H1 (cell line): ENCODE data around the gene STARD4. TPM values are rescaled to one million over a fixed set of nuclear protein-coding genes. Genes with fewer than 3 reads are reported as not detected.

Source experiments
- CTCF ChIA-PET: fragments of 300-600 bp; sonication (Branson Sonifier 250); formaldehyde crosslinking; loops from one replicate; lab custom pipeline; 2021; ENCODE audit not compliant: partially characterized antibody; lab: Charles Lee
- POLR2A ChIA-PET: fragments of 300-600 bp; sonication (Branson Sonifier 250); formaldehyde crosslinking; loops from one replicate; lab custom pipeline; 2021; ENCODE audit warnings: inconsistent platforms; ENCODE audit not compliant: partially characterized antibody; lab: Charles Lee
- DNase-seq, 2 experiments: peaks; one replicate each; pipeline versions ENCODE4 v3.0.0 to v3.0.0-alpha.2; 2010 to 2022; ENCODE audit warnings: low spot score in 2 of 2, low read depth in 1 of 2, mixed read lengths in 1 of 2
- FAIRE-seq: peaks from 2 replicates; lab custom pipeline; 2011; peaks lifted over from hg19 to GRCh38; lab: Jason Lieb, UNC
- H2AFZ ChIP-seq: 2 replicates; pipeline ENCODE4 v1.8.1; 2012; ENCODE audit warnings: low read length, inconsistent platforms
- H2AK5ac ChIP-seq: 2 replicates; pipeline ENCODE4 v1.6.1; 2013; ENCODE audit warnings: low read depth, low read length
- H2BK120ac ChIP-seq: replicated peaks from 2 replicates; pipeline ENCODE3; 2013; ENCODE audit warnings: low read depth, low read length, inconsistent platforms
- H2BK12ac ChIP-seq: 2 replicates; pipeline ENCODE4 v1.6.1; 2013; ENCODE audit warnings: low read depth, low read length
- H2BK15ac ChIP-seq: 2 replicates; pipeline ENCODE4 v1.6.1; 2013; ENCODE audit warnings: low read length
- H2BK20ac ChIP-seq: 2 replicates; pipeline ENCODE4 v1.6.1; 2013; ENCODE audit warnings: low read length
- H2BK5ac ChIP-seq: 2 replicates; pipeline ENCODE4 v1.6.1; 2013; ENCODE audit warnings: low read depth, low read length
- H3K14ac ChIP-seq: 2 replicates; pipeline ENCODE4 v1.6.1; 2013; ENCODE audit warnings: inconsistent platforms; ENCODE audit not compliant: insufficient read length
- H3K18ac ChIP-seq: 2 replicates; pipeline ENCODE4 v1.6.1; 2013; ENCODE audit warnings: low read length; ENCODE audit errors: extremely low read depth
- H3K23ac ChIP-seq: 2 replicates; pipeline ENCODE4 v1.6.1; 2013; ENCODE audit warnings: inconsistent platforms; ENCODE audit not compliant: insufficient read length
- H3K23me2 ChIP-seq: 2 replicates; pipeline ENCODE4 v1.6.1; 2013; ENCODE audit warnings: low read depth, low read length
- H3K27ac ChIP-seq: 2 replicates; pipeline ENCODE4 v1.6.1; 2011; ENCODE audit warnings: low read depth, low read length, inconsistent platforms
- H3K27me3 ChIP-seq, 4 experiments: replicated peaks in 1 of 4; 1 replicate in 1 of 4; 2 replicates in 3 of 4; pipeline versions ENCODE4 v1.6.1 to v1.8.1; 2011 to 2013; ENCODE audit warnings: low read length in 3 of 4, mild to moderate bottlenecking in 3 of 4, inconsistent platforms in 2 of 4, mixed read lengths in 2 of 4, moderate library complexity in 1 of 4; ENCODE audit not compliant: control insufficient read depth in 3 of 4, insufficient read depth in 3 of 4; ENCODE audit errors: extremely low read depth in 1 of 4
- H3K36me3 ChIP-seq, 4 experiments: 2 replicates each; pipeline versions ENCODE4 v1.6.1 to v1.8.1; 2011 to 2013; ENCODE audit warnings: mild to moderate bottlenecking in 4 of 4, low read length in 3 of 4, moderate library complexity in 2 of 4, control low read depth in 1 of 4, inconsistent platforms in 1 of 4; ENCODE audit not compliant: insufficient read depth in 4 of 4, control insufficient read depth in 2 of 4
- H3K4ac ChIP-seq: replicated peaks from 2 replicates; pipeline ENCODE3; 2013; ENCODE audit warnings: low read length, low read depth, mixed read lengths, inconsistent platforms; ENCODE audit not compliant: insufficient read length
- H3K4me1 ChIP-seq, 4 experiments: replicated peaks in 1 of 4; 1 replicate in 1 of 4; 2 replicates in 3 of 4; pipeline versions ENCODE4 v1.6.1 to v1.8.1; 2011 to 2013; ENCODE audit warnings: low read length in 3 of 4, inconsistent platforms in 2 of 4, mixed read lengths in 1 of 4; ENCODE audit not compliant: insufficient read depth in 4 of 4, control insufficient read depth in 3 of 4
- H3K4me2 ChIP-seq, 2 experiments: 2 replicates each; pipeline versions ENCODE4 v1.6.1 to v1.8.1; 2011 to 2013; ENCODE audit warnings: low read depth in 2 of 2, low read length in 2 of 2, control low read depth in 1 of 2, inconsistent platforms in 1 of 2, mild to moderate bottlenecking in 1 of 2; ENCODE audit not compliant: insufficient read depth in 1 of 2
- H3K4me3 ChIP-seq, 4 experiments: fragments of 200-600, 300-600 bp in 1 of 4; sonication (generic), shearing (Covaris generic), sonication (Bioruptor Twin) in 1 of 4; 2 replicates each; pipeline versions ENCODE4 v1.5.1 to v1.8.1; 2011 to 2016; ENCODE audit warnings: low read length in 4 of 4, low read depth in 3 of 4, control low read depth in 2 of 4, inconsistent platforms in 2 of 4, mild to moderate bottlenecking in 2 of 4, mixed read lengths in 1 of 4, moderate library complexity in 1 of 4; ENCODE audit not compliant: insufficient read depth in 2 of 4; ENCODE audit errors: extremely low read depth in 1 of 4
- H3K56ac ChIP-seq: replicated peaks from 2 replicates; pipeline ENCODE3; 2013; ENCODE audit warnings: low read depth, mild to moderate bottlenecking, mixed read lengths, low read length, inconsistent platforms; ENCODE audit not compliant: insufficient read length
- H3K79me1 ChIP-seq: 2 replicates; pipeline ENCODE4 v1.6.1; 2013; ENCODE audit warnings: low read depth, low read length, control low read depth
- H3K79me2 ChIP-seq, 2 experiments: 2 replicates each; pipeline versions ENCODE4 v1.6.1 to v1.8.1; 2012 to 2013; ENCODE audit warnings: low read length in 2 of 2, mild to moderate bottlenecking in 2 of 2, inconsistent platforms in 1 of 2; ENCODE audit not compliant: insufficient read depth in 2 of 2, control insufficient read depth in 1 of 2
- H3K9ac ChIP-seq, 4 experiments: replicated peaks in 1 of 4; 1 replicate in 1 of 4; 2 replicates in 3 of 4; pipeline versions ENCODE4 v1.6.1 to v1.8.1; 2011 to 2013; ENCODE audit warnings: low read depth in 3 of 4, low read length in 3 of 4, control low read depth in 2 of 4, mild to moderate bottlenecking in 2 of 4, moderate library complexity in 2 of 4, inconsistent platforms in 1 of 4; ENCODE audit errors: extremely low read depth in 1 of 4
- H3K9me3 ChIP-seq, 2 experiments: 2 replicates each; pipeline versions ENCODE4 v1.6.1 to v1.8.1; 2012 to 2013; ENCODE audit warnings: mild to moderate bottlenecking in 2 of 2, moderate library complexity in 2 of 2, control low read depth in 1 of 2, inconsistent platforms in 1 of 2, low read depth in 1 of 2, low read length in 1 of 2, mixed read lengths in 1 of 2; ENCODE audit not compliant: insufficient read depth in 2 of 2
- H4K20me1 ChIP-seq, 2 experiments: replicated peaks in 1 of 2; 2 replicates each; pipeline versions ENCODE3 to v1.8.1; 2011 to 2013; ENCODE audit warnings: inconsistent platforms in 2 of 2, low read length in 2 of 2, mild to moderate bottlenecking in 1 of 2; ENCODE audit not compliant: insufficient read depth in 2 of 2, control insufficient read depth in 1 of 2
- H4K5ac ChIP-seq: 2 replicates; pipeline ENCODE4 v1.6.1; 2013; ENCODE audit warnings: low read length, low read depth, mixed read lengths, inconsistent platforms; ENCODE audit not compliant: insufficient read length
- H4K8ac ChIP-seq: 2 replicates; pipeline ENCODE4 v1.8.0; 2013; ENCODE audit warnings: mild to moderate bottlenecking, moderate library complexity, low read length, inconsistent platforms; ENCODE audit not compliant: insufficient read depth; ENCODE audit errors: extremely low read depth
- H4K91ac ChIP-seq: replicated peaks from 2 replicates; pipeline ENCODE3; 2013; ENCODE audit warnings: low read length, mixed read lengths, inconsistent platforms; ENCODE audit not compliant: insufficient read length
- WGBS, 2 experiments: shearing (Covaris generic) in 1 of 2; methylation state at CpG; one replicate each; pipeline versions ENCODE4 v1.1.6 to v1.1.7; 2013 to 2015; ENCODE audit warnings: low lambda C conversion rate in 2 of 2, mixed read lengths in 2 of 2, inconsistent platforms in 1 of 2, low coverage in 1 of 2, missing lambda C conversion rate in 1 of 2; ENCODE audit not compliant: insufficient replicate concordance in 2 of 2, insufficient coverage in 1 of 2, insufficient read length in 1 of 2; ENCODE audit errors: extremely low coverage in 1 of 2, missing lambda C conversion rate in 1 of 2; 5-methylcytosine and 5-hydroxymethylcytosine counted together
- polyA plus RNA-seq, 7 experiments: library from polyadenylated mRNA; depleted of rRNA in 3 of 7; stranded (reverse) in 5 of 7; unstranded in 2 of 7; fragments of >200 nt in 5 of 7; fragments of 200-250 nt in 2 of 7; gene quantifications; 1 replicate in 5 of 7; 2 replicates in 1 of 7; 4 replicates in 1 of 7; pipeline versions ENCODE4 v1.2.1 to v1.2.3, GENCODE V29; 2011 to 2013; ENCODE audit warnings: missing spikeins in 2 of 7, mixed read lengths in 2 of 7
- total RNA-seq: library from RNA; stranded (reverse); fragmentation: NEBNext Ultra II Directional; extraction: Animal tissue kit (Norgen Biotek cat#: 25700); gene quantifications from 2 replicates; pipeline ENCODE4 v1.2.1, GENCODE V29; 2021
- TF ChIP-seq, protein P1 (sequence below): IDR thresholded peaks from 2 replicates; pipeline ENCODE4 v1.6.1; 2012; ENCODE audit warnings: inconsistent platforms

STARD4 gene
- total and polyA plus RNA-seq, 2 of the 8 experiments (the other 6 are each of a cell fraction or from before 2014, with no cell fraction given), result 10.8 to 47.9 TPM

DNA sequence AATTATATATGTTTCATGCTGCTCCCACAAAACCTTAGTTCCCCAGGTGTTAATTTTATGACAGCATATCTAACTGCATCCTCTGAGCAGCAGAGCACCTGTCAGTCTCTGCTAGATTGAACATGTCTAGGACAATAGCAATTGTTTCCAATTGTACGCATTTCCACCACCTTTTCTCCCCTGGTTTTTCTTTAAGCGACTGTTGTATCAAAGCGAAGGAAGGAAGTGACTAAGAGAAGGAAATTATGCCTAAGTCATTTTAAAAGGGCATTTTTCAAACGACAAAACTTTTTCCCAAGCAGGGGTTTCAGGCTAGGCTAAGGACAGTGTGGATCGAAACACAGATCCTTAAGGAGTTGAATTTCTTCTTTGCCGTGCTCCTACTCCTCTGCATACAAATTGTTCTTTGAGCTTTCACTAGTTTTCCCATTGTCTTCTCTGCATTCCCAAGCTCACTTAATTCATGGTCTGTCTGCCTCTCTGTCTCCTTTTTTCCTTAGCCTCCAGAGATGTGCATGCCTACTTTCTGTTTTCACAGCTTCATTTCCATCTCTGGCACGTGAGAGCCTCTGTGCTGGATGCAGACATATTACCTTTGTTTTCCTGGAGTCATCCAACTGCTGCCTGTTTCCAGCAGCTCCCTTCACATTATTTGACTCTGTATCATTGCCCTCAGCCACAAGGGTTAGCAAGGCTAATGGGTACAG lies 39.4 kb upstream of the STARD4 start:
- POLR2A ChIA-PET, result interaction anchor here (1.0 kb wide), 1 partner anchor 615 kb away, joined by 3 read pairs; no protein-coding TSS in a partner anchor
- H4K5ac ChIP-seq, result no peak overlapping the region
- peak overlapping the region; percentile 69; the same call in 1 of the 2 replicates for H2BK12ac ChIP-seq
- no peak overlapping the region for H3K9ac ChIP-seq
- H3K4me1 ChIP-seq, result peaks cover 1 to 15% (median 11%) of the 10 kb centered on the region in 4 experiments; a peak in 6 of 7 replicates
- no peak overlapping the region for H4K91ac ChIP-seq
- no peak overlapping the region for H3K14ac ChIP-seq
- no peaks in the 10 kb centered on the region for H3K79me1 ChIP-seq
- CTCF ChIA-PET, result interaction anchor here (0.6 to 2.5 kb wide), 9 partner anchors 10 to 595 kb away, joined by 3 to 23 read pairs (median 5); partner anchors contain the start of gene NREP
- no peaks in the 10 kb centered on the region for H3K79me2 ChIP-seq
- H3K56ac ChIP-seq, result no peak overlapping the region
- no peak overlapping the region for H2BK120ac ChIP-seq
- H3K4me3 ChIP-seq, result 0 out of 8 replicates have a peak overlapping the region, but pooled peaks of 1 of the 4 experiments have one; percentile 9
- H2BK5ac ChIP-seq, result no peak overlapping the region; the same call in 1 of the 2 replicates
- H3K23ac ChIP-seq, result no peak overlapping the region
- no peak overlapping the region for H2AK5ac ChIP-seq
- no peaks in the 10 kb centered on the region for H3K36me3 ChIP-seq
- H2AFZ ChIP-seq, result peak overlapping the region; percentile 64
- no peak overlapping the region for H2BK15ac ChIP-seq
- H4K8ac ChIP-seq, result no peak overlapping the region
- no peak for DNase-seq
- H3K27ac ChIP-seq, result peak overlapping the region; percentile 2; the same call in 1 of the 2 replicates
- H3K4ac ChIP-seq, result no peak overlapping the region
- H3K9me3 ChIP-seq, result no peaks in the 10 kb centered on the region
- no peaks in the 10 kb centered on the region for H4K20me1 ChIP-seq
- H2BK20ac ChIP-seq, result peak overlapping the region; percentile 38; the same call in 1 of the 2 replicates
- no peaks in the 10 kb centered on the region for H3K27me3 ChIP-seq
- H3K4me2 ChIP-seq, result peak overlapping the region; percentile 37 to 44
- H3K18ac ChIP-seq, result peak overlapping the region; percentile 35; the same call in 1 of the 2 replicates
- no peaks in the 10 kb centered on the region for H3K23me2 ChIP-seq
- 59% methylated on average over 7 of the region's 7 CpGs; no CpG with 5 or more reads in 1 of the 2 experiments for WGBS, 2 experiments
- no peak for FAIRE-seq
- TF ChIP-seq, protein P1, sequence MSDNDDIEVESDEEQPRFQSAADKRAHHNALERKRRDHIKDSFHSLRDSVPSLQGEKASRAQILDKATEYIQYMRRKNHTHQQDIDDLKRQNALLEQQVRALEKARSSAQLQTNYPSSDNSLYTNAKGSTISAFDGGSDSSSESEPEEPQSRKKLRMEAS, result peak; percentile 28; the same call in 1 of the 2 replicates
